Measurements from ENCODE around the gene ZHX3.

Gene ZHX3

GRCh38 chr20:41191562-41192500, 125.7 kb downstream of the ZHX3 start:
- Histone ChIP-seq H3K4me3 (ENCODE audit: low read length) (no peak overlapping the region), H3K27ac (ENCODE audit: low read length) (no peak overlapping the region), H3K4me1 (ENCODE audit: insufficient read depth, low read length) (no peaks in the 10 kb centered on the region), H3K36me3 (ENCODE audit: insufficient read depth, low read depth, low read length) (no peaks in the 10 kb centered on the region), H3K9ac (ENCODE audit: low read depth, low read length) (no peak overlapping the region), H3K9me3 (ENCODE audit: insufficient read depth, low read depth, low read length) (no peaks in the 10 kb centered on the region; the same call in none of the 2 replicates), H3K27me3 (ENCODE audit: insufficient read depth, low read length) (no peaks in the 10 kb centered on the region)

- Histone ChIP-seq H3K27me3 (ENCODE audit: insufficient read depth, low read length) (no peaks in the 10 kb centered on the region), H3K4me1 (ENCODE audit: insufficient read depth, low read length) (no peaks in the 10 kb centered on the region), H3K27ac (ENCODE audit: low read length) (no peak overlapping the region), H3K9me3 (ENCODE audit: insufficient read depth, low read depth, low read length) (no peaks in the 10 kb centered on the region; the same call in 1 of the 2 replicates), H3K4me3 (ENCODE audit: low read length) (no peak overlapping the region), H3K36me3 (ENCODE audit: insufficient read depth, low read depth, low read length) (no peaks in the 10 kb centered on the region), H3K9ac (ENCODE audit: low read depth, low read length) (no peak overlapping the region)
Measured at GRCh38 chr20:41187668-41188067, 129.9 kb downstream of the ZHX3 start.

- Histone ChIP-seq H3K36me3 (ENCODE audit: insufficient read depth, low read depth, low read length) (no peaks in the 10 kb centered on the region), H3K9me3 (ENCODE audit: insufficient read depth, low read depth, low read length) (no peaks in the 10 kb centered on the region), H3K27ac (ENCODE audit: low read length) (no peak overlapping the region), H3K4me1 (ENCODE audit: insufficient read depth, low read length) (no peaks in the 10 kb centered on the region), H3K4me3 (ENCODE audit: low read length) (no peak overlapping the region), H3K27me3 (ENCODE audit: insufficient read depth, low read length) (no peaks in the 10 kb centered on the region), H3K9ac (ENCODE audit: low read depth, low read length) (no peak overlapping the region)
Measured at GRCh38 chr20:41185013-41185757, 132.3 kb downstream of the ZHX3 start.

- Histone ChIP-seq H3K9ac (ENCODE audit: low read depth, low read length) (no peak overlapping the region), H3K27ac (ENCODE audit: low read length) (no peak overlapping the region), H3K36me3 (ENCODE audit: insufficient read depth, low read depth, low read length) (no peaks in the 10 kb centered on the region), H3K4me3 (ENCODE audit: low read length) (no peak overlapping the region), H3K27me3 (ENCODE audit: insufficient read depth, low read length) (no peaks in the 10 kb centered on the region), H3K4me1 (ENCODE audit: insufficient read depth, low read length) (no peaks in the 10 kb centered on the region; the same call in 1 of the 2 replicates), H3K9me3 (ENCODE audit: insufficient read depth, low read depth, low read length) (no peaks in the 10 kb centered on the region)
Measured at GRCh38 chr20:41183831-41184230, 133.7 kb downstream of the ZHX3 start.

- H3K27me3 ChIP-seq (ENCODE audit: insufficient read depth, low read length): no peaks in the 10 kb centered on the region
- no peak overlapping the region for H3K27ac ChIP-seq (ENCODE audit: low read length)
- no peaks in the 10 kb centered on the region; the same call in 1 of the 2 replicates for H3K4me1 ChIP-seq (ENCODE audit: insufficient read depth, low read length)
- no peaks in the 10 kb centered on the region for H3K36me3 ChIP-seq (ENCODE audit: insufficient read depth, low read depth, low read length)
- no peak overlapping the region for H3K4me3 ChIP-seq (ENCODE audit: low read length)
- no peaks in the 10 kb centered on the region for H3K9me3 ChIP-seq (ENCODE audit: insufficient read depth, low read depth, low read length)
- no peak overlapping the region for H3K9ac ChIP-seq (ENCODE audit: low read depth, low read length)
Measured at GRCh38 chr20:41183391-41183790, 134.1 kb downstream of the ZHX3 start.

GRCh38 chr20:41182296-41183212, 135.0 kb downstream of the ZHX3 start:
- no peak overlapping the region for H3K9ac ChIP-seq (ENCODE audit: low read depth, low read length)
- H3K9me3 ChIP-seq (ENCODE audit: insufficient read depth, low read depth, low read length): no peaks in the 10 kb centered on the region
- peaks cover 7% of the 10 kb centered on the region; the same call in 1 of the 2 replicates for H3K36me3 ChIP-seq (ENCODE audit: insufficient read depth, low read depth, low read length)

GRCh38 chr20:41181567-41181966, 136.0 kb downstream of the ZHX3 start:
- Histone ChIP-seq H3K9ac (ENCODE audit: low read depth, low read length) (no peak overlapping the region), H3K4me3 (ENCODE audit: low read length) (no peak overlapping the region), H3K36me3 (ENCODE audit: insufficient read depth, low read depth, low read length) (peaks cover 17% of the 10 kb centered on the region)

More at GRCh38 chr20:41182296-41183212, 135.0 kb downstream of the ZHX3 start:
- Histone ChIP-seq H3K27ac (ENCODE audit: low read length) (no peak overlapping the region), H3K27me3 (ENCODE audit: insufficient read depth, low read length) (no peaks in the 10 kb centered on the region), H3K4me3 (ENCODE audit: low read length) (no peak overlapping the region), H3K4me1 (ENCODE audit: insufficient read depth, low read length) (no peaks in the 10 kb centered on the region; the same call in 1 of the 2 replicates)

GRCh38 chr20:41180599-41181333, 136.8 kb downstream of the ZHX3 start:
- no peak overlapping the region for H3K4me3 ChIP-seq (ENCODE audit: low read length)
- peaks cover 3% of the 10 kb centered on the region; the same call in 1 of the 2 replicates for H3K4me1 ChIP-seq (ENCODE audit: insufficient read depth, low read length)
- no peak overlapping the region for H3K27ac ChIP-seq (ENCODE audit: low read length)
- no peak overlapping the region for H3K9ac ChIP-seq (ENCODE audit: low read depth, low read length)
- H3K27me3 ChIP-seq (ENCODE audit: insufficient read depth, low read length): no peaks in the 10 kb centered on the region
- H3K36me3 ChIP-seq (ENCODE audit: insufficient read depth, low read depth, low read length): peaks cover 25% of the 10 kb centered on the region
- H3K9me3 ChIP-seq (ENCODE audit: insufficient read depth, low read depth, low read length): no peaks in the 10 kb centered on the region

More at GRCh38 chr20:41181567-41181966, 136.0 kb downstream of the ZHX3 start:
- Histone ChIP-seq H3K27me3 (ENCODE audit: insufficient read depth, low read length) (no peaks in the 10 kb centered on the region), H3K9me3 (ENCODE audit: insufficient read depth, low read depth, low read length) (no peaks in the 10 kb centered on the region), H3K27ac (ENCODE audit: low read length) (no peak overlapping the region), H3K4me1 (ENCODE audit: insufficient read depth, low read length) (peaks cover 3% of the 10 kb centered on the region; the same call in 1 of the 2 replicates)

- Histone ChIP-seq H3K27me3 (ENCODE audit: insufficient read depth, low read length) (no peaks in the 10 kb centered on the region), H3K27ac (ENCODE audit: low read length) (no peak overlapping the region), H3K9me3 (ENCODE audit: insufficient read depth, low read depth, low read length) (no peaks in the 10 kb centered on the region), H3K4me3 (ENCODE audit: low read length) (no peak overlapping the region), H3K9ac (ENCODE audit: low read depth, low read length) (no peak overlapping the region), H3K36me3 (ENCODE audit: insufficient read depth, low read depth, low read length) (peaks cover 33% of the 10 kb centered on the region), H3K4me1 (ENCODE audit: insufficient read depth, low read length) (peaks cover 3% of the 10 kb centered on the region; the same call in 1 of the 2 replicates)
Measured at GRCh38 chr20:41179961-41180360, 137.6 kb downstream of the ZHX3 start.

- Histone ChIP-seq H3K27me3 (ENCODE audit: insufficient read depth, low read length) (no peaks in the 10 kb centered on the region), H3K4me1 (ENCODE audit: insufficient read depth, low read length) (peaks cover 3% of the 10 kb centered on the region; the same call in 1 of the 2 replicates), H3K27ac (ENCODE audit: low read length) (no peak overlapping the region), H3K9ac (ENCODE audit: low read depth, low read length) (no peak overlapping the region), H3K4me3 (ENCODE audit: low read length) (no peak overlapping the region), H3K36me3 (ENCODE audit: insufficient read depth, low read depth, low read length) (peaks cover 43% of the 10 kb centered on the region), H3K9me3 (ENCODE audit: insufficient read depth, low read depth, low read length) (no peaks in the 10 kb centered on the region)
Measured at GRCh38 chr20:41178904-41179432, 138.6 kb downstream of the ZHX3 start.

All from iPS-20b (cell line).